ENCODE results near the gene ATXN7L3B.

ATXN7L3B gene

DNA sequence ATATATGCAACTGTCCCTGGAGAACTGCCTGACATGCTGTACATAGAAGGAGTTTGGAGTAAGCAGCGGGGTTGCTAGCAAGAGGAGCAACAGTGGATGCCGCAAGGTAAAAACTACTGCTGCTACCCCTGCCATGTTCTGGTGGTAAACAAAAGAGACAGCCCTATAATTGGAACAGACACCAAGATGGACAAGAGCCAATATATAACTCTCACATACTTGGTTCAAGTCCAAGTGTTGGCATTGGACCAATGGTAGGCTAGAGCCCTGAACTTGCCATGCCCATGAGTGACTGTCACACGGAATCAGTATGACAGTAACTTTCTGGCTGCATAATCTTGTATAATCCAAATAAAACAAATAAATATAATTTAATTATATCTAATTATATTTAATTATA, 13.7 kb downstream of the ATXN7L3B start:
- no peak for DNase-seq (ENCODE audit: low read depth)

DNA sequence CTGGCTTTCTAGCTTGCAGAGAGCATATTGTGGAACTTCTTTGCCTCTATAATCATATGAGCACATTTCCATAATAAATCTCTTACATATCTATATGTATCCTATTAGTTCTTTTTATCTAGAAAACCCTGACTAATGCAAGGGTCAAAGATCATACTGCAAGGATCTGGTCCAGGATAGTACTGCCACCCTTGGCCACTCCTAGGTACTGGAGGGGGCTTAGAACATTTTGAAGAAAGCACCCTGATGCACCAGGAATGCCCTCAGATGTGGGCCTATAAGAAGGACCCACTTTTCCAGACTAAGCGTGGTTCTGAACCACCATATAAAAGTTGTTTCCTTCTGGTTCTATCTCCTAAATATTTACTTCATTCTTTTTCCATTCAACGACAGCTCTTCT, 14.6 kb downstream of the ATXN7L3B start:
- no peak for DNase-seq (ENCODE audit: low read depth)

DNA sequence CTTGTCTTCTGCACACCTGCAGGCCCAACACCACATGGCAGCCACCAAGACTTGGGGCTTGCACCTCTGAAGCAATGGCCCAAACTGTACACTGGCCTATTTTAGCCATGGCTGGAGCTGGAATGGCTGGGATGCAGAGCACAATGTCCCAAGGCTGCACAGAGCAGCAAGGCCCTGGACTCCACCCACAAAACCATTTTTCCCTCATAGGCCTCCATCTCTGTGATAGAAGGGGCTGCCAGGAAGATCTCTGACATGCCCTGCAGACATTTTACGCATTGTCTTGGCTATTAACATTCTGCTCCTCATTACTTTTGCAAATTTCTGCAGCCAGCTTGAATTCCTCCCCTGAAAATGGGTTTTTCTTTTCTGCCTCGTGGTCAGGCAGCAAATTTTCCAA, 22.1 kb downstream of the ATXN7L3B start:
- DNase-seq (ENCODE audit: low read depth): no peak

DNA sequence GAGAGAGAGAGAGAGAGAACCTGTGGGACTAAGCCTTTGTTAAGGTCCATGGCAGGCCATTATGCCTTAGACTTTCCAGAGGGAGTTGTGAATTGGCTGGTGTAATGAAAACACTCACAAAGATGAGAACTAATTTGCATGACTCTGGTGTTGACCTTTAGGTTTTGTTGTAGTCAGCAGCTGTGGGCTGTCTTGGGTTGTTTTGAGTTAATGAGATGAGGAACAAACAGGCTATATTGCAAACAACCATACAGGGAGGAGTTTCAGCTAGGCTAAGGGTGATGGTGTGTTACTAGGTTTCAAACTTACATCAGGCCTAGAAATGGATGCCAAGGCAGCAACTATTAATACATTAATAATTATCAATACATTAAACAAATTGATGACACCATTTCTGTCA, 26.3 kb downstream of the ATXN7L3B start:
- DNase-seq (ENCODE audit: low read depth): no peak

- DNase-seq (ENCODE audit: low read depth): no peak
Observed at GRCh38 chr12:74578486-74578885, 40.9 kb downstream of the ATXN7L3B start.

GRCh38 chr12:74579446-74579845, 41.8 kb downstream of the ATXN7L3B start:
- DNase-seq (ENCODE audit: low read depth): no peak

DNA sequence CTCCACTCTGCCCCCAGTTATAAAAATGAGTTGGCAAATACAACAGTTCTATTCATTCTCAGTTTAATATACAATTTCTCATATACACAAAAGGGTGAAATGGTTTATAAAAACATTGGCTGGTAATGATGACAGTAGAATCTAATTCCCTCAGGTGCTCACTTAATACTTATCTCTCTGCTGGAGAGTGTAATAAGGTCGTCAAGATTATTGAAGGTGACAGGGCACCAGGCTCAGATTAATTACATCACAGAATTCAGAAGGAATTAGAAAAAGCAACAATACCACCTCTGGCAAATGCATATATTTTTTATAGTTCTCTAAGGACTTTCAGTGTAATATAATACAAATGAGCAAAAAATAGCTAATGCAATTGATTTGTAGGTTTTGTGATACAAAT, 42.3 kb downstream of the ATXN7L3B start:
- no peak for DNase-seq (ENCODE audit: low read depth)

GRCh38 chr12:74581439-74581838, 43.8 kb downstream of the ATXN7L3B start:
- no peak for DNase-seq (ENCODE audit: low read depth)

DNA sequence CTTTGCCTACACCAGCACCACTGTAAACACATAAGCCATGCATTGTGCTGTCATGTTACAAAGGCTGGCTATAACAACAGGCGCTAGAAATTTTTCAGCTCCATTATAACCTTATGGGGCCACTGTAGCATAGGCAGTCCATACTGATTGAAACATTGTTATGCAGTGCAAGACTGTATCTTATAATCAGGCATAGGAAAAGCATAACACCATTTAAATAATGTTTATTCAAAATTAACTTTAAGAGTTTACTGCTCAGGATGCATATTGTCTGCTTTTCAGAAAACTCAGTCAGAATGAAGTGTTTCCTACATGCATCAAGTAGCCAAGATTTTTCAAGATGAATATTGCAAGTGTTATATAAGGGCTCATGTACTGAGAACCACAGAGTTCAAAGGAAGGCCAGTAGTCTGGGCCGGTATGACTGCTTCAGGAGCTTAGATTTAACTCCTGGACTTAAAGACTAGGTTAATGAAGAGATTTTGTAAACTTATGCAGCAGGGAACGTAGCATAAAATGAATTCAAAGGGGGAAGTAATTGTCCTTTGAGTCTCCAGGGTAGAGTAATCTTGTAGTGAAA, 46.9 kb downstream of the ATXN7L3B start:
- DNase-seq (ENCODE audit: low read depth): no peak

DNA sequence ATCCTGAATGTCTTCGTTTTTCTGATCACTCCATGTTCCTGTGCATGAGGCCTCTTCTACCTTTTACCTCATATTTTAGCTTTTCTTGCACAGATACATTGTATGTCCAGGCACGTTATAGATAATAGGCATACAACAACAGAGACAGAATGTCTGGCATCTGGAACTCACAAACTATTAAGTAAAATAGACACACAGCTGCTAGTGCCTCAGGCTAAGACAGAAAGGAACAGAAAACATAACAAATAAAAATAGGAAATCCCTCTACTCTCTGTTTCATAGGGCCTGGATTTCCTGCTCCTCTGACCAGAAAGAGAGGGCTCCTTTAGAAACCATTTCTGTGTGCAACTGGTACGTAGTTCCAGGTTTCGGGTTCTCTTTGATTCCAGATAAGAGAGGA, 48.6 kb downstream of the ATXN7L3B start:
- no peak for DNase-seq (ENCODE audit: low read depth)
